Thyroid gland (tissue), 4 donors: Measurements from ENCODE around the gene ELMO2. TPM values are rescaled to one million over a fixed set of nuclear protein-coding genes. Genes with fewer than 3 reads are reported as not detected.

Experiments
- DNase-seq, 2 donors: peaks; one replicate each; pipeline ENCODE4 v3.0.0-alpha.2; 2019
- H3K27ac ChIP-seq, 3 donors: fragments of 200-600 bp; sonication (generic); 1 replicate in 2 of 3; 2 replicates in 1 of 3; pipeline ENCODE4 v1.5.1; 2016 to 2019; ENCODE audit warnings: mild to moderate bottlenecking in 1 of 3, moderate library complexity in 1 of 3
- H3K27me3 ChIP-seq: fragments of 200-600 bp; sonication (generic); one replicate; pipeline ENCODE4 v1.5.1; 2019
- H3K36me3 ChIP-seq, 2 donors: fragments of 200-600 bp; sonication (generic); one replicate each; pipeline ENCODE4 v1.5.1; 2016 to 2019
- H3K4me1 ChIP-seq, 2 donors: fragments of 200-600 bp; sonication (generic); one replicate each; pipeline ENCODE4 v1.5.1; 2017 to 2019
- H3K4me3 ChIP-seq, 3 donors: fragments of 200-600 bp; sonication (generic); replicated peaks in 1 of 3; 1 replicate in 2 of 3; 2 replicates in 1 of 3; pipeline ENCODE4 v1.5.1; 2016; ENCODE audit warnings: mild to moderate bottlenecking in 1 of 3
- H3K9me3 ChIP-seq: fragments of 200-600 bp; sonication (generic); one replicate; pipeline ENCODE4 v1.5.1; 2017
- CTCF ChIP-seq, 6 experiments: fragments of 200-600 bp in 3 of 6; fragments of 450-650 bp in 3 of 6; sonication (generic) in 3 of 6; IDR thresholded peaks; one replicate each; pipeline ENCODE4 v1.5.1; 2016 to 2019; ENCODE audit warnings: antibody characterized with exemption in 6 of 6, mild to moderate bottlenecking in 2 of 6, inconsistent platforms in 1 of 6, moderate library complexity in 1 of 6
- POLR2A ChIP-seq, 2 donors: fragments of 450-650 bp; IDR thresholded peaks; one replicate each; pipeline ENCODE4 v1.6.1; 2017; ENCODE audit warnings: antibody characterized with exemption in 2 of 2, mild to moderate bottlenecking in 2 of 2, moderate library complexity in 1 of 2
- WGBS, 2 donors: methylation state at CpG; one replicate each; pipeline ENCODE4 v1.1.5; 2017; 5-methylcytosine and 5-hydroxymethylcytosine counted together
- intact Hi-C: fragments of 100-400 bp; cut with DNase I; formaldehyde crosslinking; loops from one replicate; pipeline ENCODE4 v1.15.1; 2023
- total RNA-seq, 4 donors: library from RNA; depleted of rRNA; stranded (reverse); fragments of >200 nt; gene quantifications; one replicate each; pipeline ENCODE4 v1.2.3, GENCODE V29; 2016

ELMO2 gene
- total RNA-seq, 4 donors from 2014 or later: 47.0 to 60.6 (median 54.6) TPM

DNA sequence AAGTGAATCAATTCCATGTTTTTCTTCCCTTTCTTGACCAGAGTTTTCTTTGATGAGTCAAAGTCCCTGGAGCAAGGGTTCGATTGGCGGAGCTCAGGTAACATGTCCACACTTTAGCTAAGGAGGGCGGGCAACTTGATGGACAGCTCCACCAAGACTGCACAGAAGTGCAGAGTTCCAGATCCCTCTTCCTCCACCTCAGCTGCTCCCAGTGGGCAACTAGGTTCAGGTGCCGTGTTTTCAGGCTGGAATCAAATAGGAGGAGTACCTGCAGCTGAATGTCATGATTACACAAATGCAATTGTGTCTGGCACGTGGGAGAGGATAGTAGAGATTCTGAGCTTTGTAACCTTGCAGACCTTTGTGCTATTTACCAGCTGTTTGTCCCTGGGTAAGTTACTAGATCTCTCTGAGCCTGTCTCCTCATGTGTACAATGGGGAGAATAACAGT is 1.9 kb upstream of the ELMO2 start:
- TF ChIP-seq CTCF (IDR thresholded peaks at IDR 0.05): no peak
- TF ChIP-seq POLR2A (IDR thresholded peaks at IDR 0.05): no peak
- intact Hi-C loops: no loop called here
- WGBS, 2 donors: 75 to 88% methylated on average over 5 of the region's 5 CpGs

DNA sequence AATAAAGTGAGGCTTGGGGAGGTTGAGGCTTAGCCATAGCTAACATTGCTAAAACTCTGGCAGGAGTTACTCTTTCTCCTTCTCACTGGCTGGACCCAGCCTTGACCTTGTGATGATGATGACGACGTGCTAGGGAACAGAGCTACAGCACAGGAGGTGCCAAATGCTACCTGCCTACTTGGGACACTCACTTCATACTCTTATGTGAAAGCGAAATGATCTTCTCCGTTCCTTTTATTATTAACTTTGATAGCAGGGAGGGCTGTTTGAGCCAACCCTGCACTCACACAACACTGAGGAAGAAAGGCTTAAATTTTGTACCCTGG is 1.2 kb upstream of the ELMO2 start:
- 78 to 86% methylated on average over 4 of the region's 4 CpGs for WGBS, 2 donors
- no peak overlapping the region for H3K27ac ChIP-seq
- no peaks in the 10 kb centered on the region for H3K9me3 ChIP-seq
- no peak overlapping the region for H3K4me3 ChIP-seq
- intact Hi-C loops: no loop called here
- no peak for DNase-seq
- H3K27me3 ChIP-seq: no peaks in the 10 kb centered on the region
- peaks cover 24 to 42% of the 10 kb centered on the region in 2 donors for H3K4me1 ChIP-seq
- TF ChIP-seq POLR2A (IDR thresholded peaks at IDR 0.05) (no peak), CTCF (IDR thresholded peaks at IDR 0.05) (no peak)
- no peaks in the 10 kb centered on the region for H3K36me3 ChIP-seq

More for the DNA sequence above, 1.9 kb upstream of the ELMO2 start:
- Histone ChIP-seq H3K9me3 (no peaks in the 10 kb centered on the region), H3K4me1 (peaks cover 17 to 35% of the 10 kb centered on the region in 2 donors), H3K4me3 (no peak overlapping the region), H3K36me3 (no peaks in the 10 kb centered on the region), H3K27me3 (no peaks in the 10 kb centered on the region), H3K27ac (no peak overlapping the region)
- no peak for DNase-seq

DNA sequence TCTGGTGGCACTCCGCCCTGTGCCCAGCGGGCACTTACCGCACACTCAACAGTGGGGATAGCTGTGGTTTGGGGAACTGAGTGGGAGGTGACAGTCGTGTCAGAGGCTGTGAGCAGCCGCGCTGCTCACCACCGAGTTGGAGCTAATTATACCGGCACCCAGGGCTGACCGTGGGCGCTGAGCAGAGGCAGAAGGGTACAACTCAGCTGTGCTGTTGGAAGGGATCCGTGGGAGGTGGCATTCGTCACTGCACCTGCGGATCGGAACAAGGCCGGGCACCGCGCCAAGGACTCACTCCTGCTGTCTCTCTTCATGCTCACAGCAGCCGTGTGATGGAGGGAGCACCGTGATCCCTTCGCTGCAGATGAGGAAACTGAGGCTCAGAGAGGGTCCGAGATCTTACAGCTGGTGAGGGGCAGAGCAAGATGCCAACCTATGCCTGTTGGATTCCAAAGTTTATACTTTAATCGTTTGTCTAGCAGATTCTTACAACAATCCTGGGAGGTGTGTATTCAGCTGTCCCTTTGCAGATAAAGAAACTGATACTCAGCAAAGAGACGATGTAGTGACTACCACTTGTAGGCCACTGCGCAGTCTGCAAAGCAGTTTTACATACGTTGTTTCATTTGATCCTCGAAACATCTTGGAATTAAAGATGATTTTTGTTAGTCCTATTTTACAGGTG is 713 bp upstream of the ELMO2 start:
- H3K4me3 ChIP-seq: peak overlapping the region; percentile 20 to 66 (median 27)
- H3K9me3 ChIP-seq: no peaks in the 10 kb centered on the region
- no peaks in the 10 kb centered on the region for H3K36me3 ChIP-seq
- 12 to 17% methylated on average over 19 to 26 of the region's 26 CpGs for whole genome bisulfite sequencing, 2 donors
- H3K4me1 ChIP-seq: peaks cover 29 to 47% of the 10 kb centered on the region in 2 donors
- DNase-seq: peak; percentile 91 to 94
- intact Hi-C loops: no loop called here
- H3K27ac ChIP-seq: peak overlapping the region; percentile 51 to 90 (median 88)
- TF ChIP-seq CTCF (IDR thresholded peaks at IDR 0.05): no peak
- TF ChIP-seq POLR2A (IDR thresholded peaks at IDR 0.05): no peak
- no peaks in the 10 kb centered on the region for H3K27me3 ChIP-seq

DNA sequence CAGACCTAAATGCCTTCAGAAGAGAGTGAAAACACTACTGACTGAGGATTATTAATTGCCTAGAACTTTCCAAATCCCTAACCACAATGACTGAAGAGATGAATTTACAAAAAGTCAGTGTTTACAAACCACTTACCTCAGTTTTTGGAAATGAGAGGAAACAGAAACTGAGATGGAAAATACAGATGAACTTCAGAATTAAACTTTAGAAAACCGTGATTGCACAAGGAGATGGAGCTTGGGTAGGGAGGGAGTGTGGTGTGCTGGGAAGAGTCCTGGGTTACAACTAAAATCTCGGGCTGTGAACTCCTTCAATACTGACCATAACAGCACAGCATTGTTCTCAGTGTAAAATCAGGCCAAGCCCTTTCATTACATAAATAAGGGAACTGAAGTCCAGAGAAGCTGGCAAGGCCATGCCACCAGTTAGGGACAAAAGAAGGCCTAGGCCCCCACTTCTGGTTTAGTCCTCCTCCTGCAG is 4.0 kb downstream of the ELMO2 start:
- TF ChIP-seq POLR2A (IDR thresholded peaks at IDR 0.05) (no peak), CTCF (IDR thresholded peaks at IDR 0.05) (no peak)
- H3K9me3 ChIP-seq: no peaks in the 10 kb centered on the region
- H3K27me3 ChIP-seq: no peaks in the 10 kb centered on the region
- 58 to 70% methylated on average over 2 of the region's 2 CpGs for WGBS, 2 donors
- no peak for DNase-seq
- intact Hi-C loops: no loop called here
- peak overlapping the region; percentile 32 to 75 (median 62) for H3K27ac ChIP-seq
- H3K4me1 ChIP-seq: peaks cover 56 to 75% of the 10 kb centered on the region in 2 donors
- no peak overlapping the region for H3K4me3 ChIP-seq
- no peaks in the 10 kb centered on the region for H3K36me3 ChIP-seq

DNA sequence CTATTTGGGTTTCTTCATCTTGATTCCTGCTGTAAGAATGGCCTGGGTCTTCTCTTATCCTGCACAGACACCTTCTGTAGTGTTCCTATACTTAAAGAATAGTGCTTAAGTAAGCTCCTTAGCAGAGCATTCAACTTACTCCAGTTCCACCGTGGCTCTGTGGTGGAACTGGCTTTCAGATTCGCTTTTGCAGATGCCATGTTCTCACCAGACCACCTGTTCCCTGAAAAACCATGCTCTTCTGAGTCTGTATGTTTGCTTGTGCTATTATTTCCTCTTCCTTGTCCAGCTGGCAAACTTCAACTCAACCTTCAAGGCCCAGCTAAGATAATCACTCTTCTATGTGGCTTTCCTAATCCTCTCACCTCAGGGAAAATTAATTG is 4.9 kb downstream of the ELMO2 start:
- H3K27me3 ChIP-seq: no peaks in the 10 kb centered on the region
- DNase-seq: no peak
- 49 to 62% methylated on average over 2 of the region's 2 CpGs for WGBS, 2 donors
- H3K4me3 ChIP-seq: no peak overlapping the region
- H3K9me3 ChIP-seq: no peaks in the 10 kb centered on the region
- H3K4me1 ChIP-seq: peaks cover 56 to 71% of the 10 kb centered on the region in 2 donors
- TF ChIP-seq POLR2A (IDR thresholded peaks at IDR 0.05): no peak
- TF ChIP-seq CTCF (IDR thresholded peaks at IDR 0.05): no peak
- peak overlapping the region; percentile 52 to 75 (median 62) for H3K27ac ChIP-seq
- H3K36me3 ChIP-seq: no peaks in the 10 kb centered on the region
- intact Hi-C loops: no loop called here
